Measurements from ENCODE around the gene AGAP1.

Gene AGAP1

GRCh38 chr2:235616885-235617284, 123.0 kb downstream of the AGAP1 start:
- FAIRE-seq, result no peak
- DNase-seq (ENCODE audit: insufficient read length), result no peak
- TF ChIP-seq POLR2A (IDR thresholded peaks at IDR 0.05; ENCODE audit: low read depth, low read length) (no peak), POLR2AphosphoS5 (IDR thresholded peaks at IDR 0.05; ENCODE audit: low read depth, low read length) (no peak)

GRCh38 chr2:235618039-235618438, 124.2 kb downstream of the AGAP1 start:
- DNase-seq (ENCODE audit: insufficient read length), result no peak
- TF ChIP-seq POLR2AphosphoS5 (IDR thresholded peaks at IDR 0.05; ENCODE audit: low read depth, low read length), result no peak
- TF ChIP-seq POLR2A (IDR thresholded peaks at IDR 0.05; ENCODE audit: low read depth, low read length), result no peak
- TF ChIP-seq TAF1 (IDR thresholded peaks at IDR 0.05; ENCODE audit: borderline replicate concordance, low read depth, low read length), result no peak
- no peak for FAIRE-seq

- no peak for DNase-seq (ENCODE audit: insufficient read length)
- FAIRE-seq, result no peak
- TF ChIP-seq TAF1 (IDR thresholded peaks at IDR 0.05; ENCODE audit: borderline replicate concordance, low read depth, low read length), result no peak
- TF ChIP-seq POLR2A (IDR thresholded peaks at IDR 0.05; ENCODE audit: low read depth, low read length), result no peak
- TF ChIP-seq POLR2AphosphoS5 (IDR thresholded peaks at IDR 0.05; ENCODE audit: low read depth, low read length), result no peak
Measured at GRCh38 chr2:235619544-235619943, 125.7 kb downstream of the AGAP1 start.

- FAIRE-seq (no peak), DNase-seq (ENCODE audit: insufficient read length) (no peak)
- TF ChIP-seq POLR2A (IDR thresholded peaks at IDR 0.05; ENCODE audit: low read depth, low read length), result no peak
- TF ChIP-seq TAF1 (IDR thresholded peaks at IDR 0.05; ENCODE audit: borderline replicate concordance, low read depth, low read length), result no peak
- no peak for TF ChIP-seq POLR2AphosphoS5 (IDR thresholded peaks at IDR 0.05; ENCODE audit: low read depth, low read length)
Measured at GRCh38 chr2:235621736-235622135, 127.9 kb downstream of the AGAP1 start.

GRCh38 chr2:235623111-235623510, 129.3 kb downstream of the AGAP1 start:
- no peak for DNase-seq (ENCODE audit: insufficient read length)
- FAIRE-seq, result no peak
- TF ChIP-seq TAF1 (IDR thresholded peaks at IDR 0.05; ENCODE audit: borderline replicate concordance, low read depth, low read length), result no peak
- TF ChIP-seq POLR2A (IDR thresholded peaks at IDR 0.05; ENCODE audit: low read depth, low read length), result no peak
- TF ChIP-seq POLR2AphosphoS5 (IDR thresholded peaks at IDR 0.05; ENCODE audit: low read depth, low read length), result no peak

GRCh38 chr2:235623752-235624151, 129.9 kb downstream of the AGAP1 start:
- FAIRE-seq, result no peak

GRCh38 chr2:235626658-235627057, 132.8 kb downstream of the AGAP1 start:
- TF ChIP-seq TAF1 (IDR thresholded peaks at IDR 0.05; ENCODE audit: borderline replicate concordance, low read depth, low read length) (no peak), POLR2A (IDR thresholded peaks at IDR 0.05; ENCODE audit: low read depth, low read length) (no peak), POLR2AphosphoS5 (IDR thresholded peaks at IDR 0.05; ENCODE audit: low read depth, low read length) (no peak)
- no peak for FAIRE-seq
- DNase-seq (ENCODE audit: insufficient read length), result no peak

More at GRCh38 chr2:235623752-235624151, 129.9 kb downstream of the AGAP1 start:
- no peak for DNase-seq (ENCODE audit: insufficient read length)
- TF ChIP-seq TAF1 (IDR thresholded peaks at IDR 0.05; ENCODE audit: borderline replicate concordance, low read depth, low read length) (no peak), POLR2AphosphoS5 (IDR thresholded peaks at IDR 0.05; ENCODE audit: low read depth, low read length) (no peak), POLR2A (IDR thresholded peaks at IDR 0.05; ENCODE audit: low read depth, low read length) (no peak)

GRCh38 chr2:235627682-235628081, 133.8 kb downstream of the AGAP1 start:
- DNase-seq (ENCODE audit: insufficient read length), result no peak
- no peak for TF ChIP-seq POLR2AphosphoS5 (IDR thresholded peaks at IDR 0.05; ENCODE audit: low read depth, low read length)
- no peak for TF ChIP-seq POLR2A (IDR thresholded peaks at IDR 0.05; ENCODE audit: low read depth, low read length)
- no peak for TF ChIP-seq TAF1 (IDR thresholded peaks at IDR 0.05; ENCODE audit: borderline replicate concordance, low read depth, low read length)
- FAIRE-seq, result no peak

- TF ChIP-seq POLR2AphosphoS5 (IDR thresholded peaks at IDR 0.05; ENCODE audit: low read depth, low read length) (no peak), TAF1 (IDR thresholded peaks at IDR 0.05; ENCODE audit: borderline replicate concordance, low read depth, low read length) (no peak), POLR2A (IDR thresholded peaks at IDR 0.05; ENCODE audit: low read depth, low read length) (no peak)
- DNase-seq (ENCODE audit: insufficient read length) (no peak), FAIRE-seq (no peak)
Measured at GRCh38 chr2:235630718-235631296, 137.0 kb downstream of the AGAP1 start.

GRCh38 chr2:235634435-235635158, 140.8 kb downstream of the AGAP1 start:
- DNase-seq (ENCODE audit: insufficient read length) (no peak), FAIRE-seq (no peak)
- TF ChIP-seq TAF1 (IDR thresholded peaks at IDR 0.05; ENCODE audit: borderline replicate concordance, low read depth, low read length), result no peak
- no peak for TF ChIP-seq POLR2A (IDR thresholded peaks at IDR 0.05; ENCODE audit: low read depth, low read length)
- TF ChIP-seq POLR2AphosphoS5 (IDR thresholded peaks at IDR 0.05; ENCODE audit: low read depth, low read length), result no peak

GRCh38 chr2:235636546-235636945, 142.7 kb downstream of the AGAP1 start:
- DNase-seq (ENCODE audit: insufficient read length) (no peak), FAIRE-seq (no peak)
- TF ChIP-seq POLR2A (IDR thresholded peaks at IDR 0.05; ENCODE audit: low read depth, low read length) (no peak), TAF1 (IDR thresholded peaks at IDR 0.05; ENCODE audit: borderline replicate concordance, low read depth, low read length) (no peak), POLR2AphosphoS5 (IDR thresholded peaks at IDR 0.05; ENCODE audit: low read depth, low read length) (no peak)

- no peak for TF ChIP-seq TAF1 (IDR thresholded peaks at IDR 0.05; ENCODE audit: borderline replicate concordance, low read depth, low read length)
- TF ChIP-seq POLR2A (IDR thresholded peaks at IDR 0.05; ENCODE audit: low read depth, low read length), result no peak
- no peak for TF ChIP-seq POLR2AphosphoS5 (IDR thresholded peaks at IDR 0.05; ENCODE audit: low read depth, low read length)
- FAIRE-seq (no peak), DNase-seq (ENCODE audit: insufficient read length) (no peak)
Measured at GRCh38 chr2:235637896-235638295, 144.1 kb downstream of the AGAP1 start.

All from GM12892 (cell line).